Measurements from ENCODE around the gene ATP11A. TPM values are rescaled to one million over a fixed set of nuclear protein-coding genes. Genes with fewer than 3 reads are reported as not detected.
A peak's percentile ranks its signal among the peaks of the same experiment; 100 is the strongest.

The ATP11A gene
- total and polyA plus RNA-seq, 9 donors: 11.9 to 26.7 (median 21.3) TPM

DNA sequence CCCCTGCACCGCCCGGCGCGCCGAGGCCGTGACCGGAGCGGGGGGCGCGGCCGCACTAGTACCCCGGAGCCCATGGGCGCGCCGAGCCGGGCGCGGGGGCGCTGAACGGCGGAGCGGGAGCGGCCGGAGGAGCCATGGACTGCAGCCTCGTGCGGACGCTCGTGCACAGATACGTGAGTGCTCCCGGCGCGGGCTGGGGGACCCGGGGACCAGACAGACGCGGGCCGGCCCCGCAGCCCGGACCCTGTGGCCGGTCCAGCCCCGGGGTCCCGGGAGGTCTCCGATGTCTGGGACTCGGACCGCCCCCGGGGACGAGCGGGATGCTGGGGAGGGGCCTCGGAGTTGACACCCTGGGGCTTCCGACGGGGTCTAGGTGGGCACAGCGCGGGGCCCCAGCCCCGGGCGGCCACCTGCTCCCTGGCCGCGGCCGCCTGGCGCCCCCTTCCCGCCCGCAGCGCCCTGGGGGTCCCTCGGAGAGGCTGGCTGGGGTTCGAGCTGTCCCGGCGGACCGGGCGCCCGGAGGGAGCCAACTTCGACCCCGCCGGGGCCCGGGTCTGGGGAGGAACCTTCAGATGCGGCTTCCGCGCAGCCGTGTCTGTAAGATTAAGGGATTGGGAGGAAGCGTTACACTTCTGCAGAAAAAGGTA lies 568 bp downstream of the ATP11A start:
- under 1% methylated on average over 76 of the region's 77 CpGs for WGBS (ENCODE audit: insufficient coverage)
- Histone ChIP-seq H3K27me3 (ENCODE audit: control insufficient read depth, insufficient read depth, low read length) (peaks cover 7% of the 10 kb centered on the region), H3K27ac (ENCODE audit: low read length) (peak overlapping the region; percentile 62), H3K9me3 (replicated peaks; ENCODE audit: control insufficient read depth, low read depth, low read length) (no peaks in the 10 kb centered on the region), H3K4me1 (ENCODE audit: control insufficient read depth, insufficient read depth, low read length) (peaks cover 31% of the 10 kb centered on the region), H3K4me3 (ENCODE audit: low read length) (peak overlapping the region; percentile 68), H3K36me3 (ENCODE audit: control insufficient read depth, insufficient read depth, low read length) (no peaks in the 10 kb centered on the region)
- peak; percentile 76 for DNase-seq

DNA sequence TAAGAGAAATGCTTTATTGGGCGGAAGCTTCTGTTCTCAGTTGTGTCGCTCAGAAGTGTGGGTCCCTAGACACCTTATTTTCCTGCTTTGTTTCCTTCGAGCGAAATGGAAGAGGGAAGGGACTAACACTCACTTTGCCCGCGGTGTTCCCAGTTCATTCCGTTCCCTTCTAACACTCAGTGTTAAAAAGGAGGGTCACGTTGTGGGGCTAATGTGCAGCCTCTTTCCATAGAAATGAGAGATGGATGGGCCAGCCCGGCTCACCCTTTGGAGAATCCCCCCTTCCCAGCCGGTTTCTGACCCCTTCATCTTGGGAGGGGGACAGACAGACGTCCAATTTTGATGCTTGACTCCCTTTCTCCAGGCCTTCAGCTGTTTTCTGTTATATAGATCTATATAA lies 2.3 kb downstream of the ATP11A start:
- Histone ChIP-seq H3K4me1 (ENCODE audit: control insufficient read depth, insufficient read depth, low read length) (peaks cover 31% of the 10 kb centered on the region), H3K27me3 (ENCODE audit: control insufficient read depth, insufficient read depth, low read length) (peaks cover 7% of the 10 kb centered on the region), H3K9me3 (replicated peaks; ENCODE audit: control insufficient read depth, low read depth, low read length) (no peaks in the 10 kb centered on the region), H3K4me3 (ENCODE audit: low read length) (no peak overlapping the region), H3K27ac (ENCODE audit: low read length) (no peak overlapping the region), H3K36me3 (ENCODE audit: control insufficient read depth, insufficient read depth, low read length) (peaks cover 3% of the 10 kb centered on the region)
- WGBS (ENCODE audit: insufficient coverage): 72% methylated on average over 4 of the region's 11 CpGs
- no peak for DNase-seq

GRCh38 chr13:112692586-112692985 lies 2.7 kb downstream of the ATP11A start:
- Histone ChIP-seq H3K4me1 (ENCODE audit: control insufficient read depth, insufficient read depth, low read length) (peaks cover 31% of the 10 kb centered on the region), H3K27ac (ENCODE audit: low read length) (no peak overlapping the region), H3K27me3 (ENCODE audit: control insufficient read depth, insufficient read depth, low read length) (peaks cover 7% of the 10 kb centered on the region), H3K9me3 (replicated peaks; ENCODE audit: control insufficient read depth, low read depth, low read length) (no peaks in the 10 kb centered on the region), H3K36me3 (ENCODE audit: control insufficient read depth, insufficient read depth, low read length) (peaks cover 3% of the 10 kb centered on the region), H3K4me3 (ENCODE audit: low read length) (no peak overlapping the region)
- DNase-seq: no peak
- no CpG with 5 or more reads among the region's 5 CpGs for WGBS (ENCODE audit: insufficient coverage)

DNA sequence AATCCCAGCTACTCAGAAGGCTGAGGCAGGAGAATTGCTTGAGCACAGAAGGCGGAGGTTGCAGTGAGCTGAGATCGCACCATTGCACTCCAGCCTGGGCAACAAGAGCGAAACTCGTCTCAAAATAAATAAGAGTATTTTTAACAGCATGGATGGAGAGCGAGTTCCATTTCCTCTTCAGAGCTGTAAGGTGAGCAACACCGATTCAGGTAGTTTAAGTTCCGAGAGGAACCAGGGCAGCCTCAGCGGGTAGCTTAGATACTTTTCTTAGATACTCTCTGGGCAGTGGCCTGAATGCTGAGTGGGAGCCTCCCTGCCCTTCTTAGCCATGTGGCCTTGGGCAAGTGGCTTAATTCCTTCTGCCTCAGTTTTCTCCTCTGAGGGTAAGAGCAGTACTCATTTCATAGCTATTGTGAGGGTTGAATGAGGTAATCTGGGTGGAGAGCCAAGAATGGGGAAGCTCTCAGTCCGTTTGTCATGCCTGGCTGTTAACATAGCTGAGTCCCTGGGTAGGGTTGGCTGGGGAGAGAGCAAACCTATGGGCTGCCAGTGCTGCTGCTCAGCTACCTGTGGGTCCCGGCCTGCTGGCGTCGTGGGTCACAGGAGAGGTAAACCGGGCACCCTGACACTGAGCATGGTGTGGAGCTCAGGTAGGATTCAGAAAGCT lies 4.1 kb downstream of the ATP11A start:
- Histone ChIP-seq H3K4me3 (ENCODE audit: low read length) (no peak overlapping the region), H3K4me1 (ENCODE audit: control insufficient read depth, insufficient read depth, low read length) (peaks cover 33% of the 10 kb centered on the region), H3K27me3 (ENCODE audit: control insufficient read depth, insufficient read depth, low read length) (peaks cover 7% of the 10 kb centered on the region), H3K27ac (ENCODE audit: low read length) (no peak overlapping the region), H3K9me3 (replicated peaks; ENCODE audit: control insufficient read depth, low read depth, low read length) (no peaks in the 10 kb centered on the region), H3K36me3 (ENCODE audit: control insufficient read depth, insufficient read depth, low read length) (peaks cover 3% of the 10 kb centered on the region)
- 77% methylated on average over 11 of the region's 13 CpGs for WGBS (ENCODE audit: insufficient coverage)
- DNase-seq: peak; percentile 69

GRCh38 chr13:112695121-112695520 lies 5.3 kb downstream of the ATP11A start:
- WGBS (ENCODE audit: insufficient coverage): 83% methylated on average over 2 of the region's 4 CpGs
- peaks cover 33% of the 10 kb centered on the region for H3K4me1 ChIP-seq (ENCODE audit: control insufficient read depth, insufficient read depth, low read length)
- no peak for DNase-seq
- H3K4me3 ChIP-seq (ENCODE audit: low read length): no peak overlapping the region
- H3K27me3 ChIP-seq (ENCODE audit: control insufficient read depth, insufficient read depth, low read length): peaks cover 7% of the 10 kb centered on the region
- peaks cover 3% of the 10 kb centered on the region for H3K36me3 ChIP-seq (ENCODE audit: control insufficient read depth, insufficient read depth, low read length)
- H3K27ac ChIP-seq (ENCODE audit: low read length): no peak overlapping the region
- H3K9me3 ChIP-seq (replicated peaks; ENCODE audit: control insufficient read depth, low read depth, low read length): no peaks in the 10 kb centered on the region

- Histone ChIP-seq H3K4me1 (ENCODE audit: control insufficient read depth, insufficient read depth, low read length) (peaks cover 29% of the 10 kb centered on the region), H3K36me3 (ENCODE audit: control insufficient read depth, insufficient read depth, low read length) (peaks cover 3% of the 10 kb centered on the region), H3K27ac (ENCODE audit: low read length) (no peak overlapping the region), H3K4me3 (ENCODE audit: low read length) (no peak overlapping the region), H3K9me3 (replicated peaks; ENCODE audit: control insufficient read depth, low read depth, low read length) (no peaks in the 10 kb centered on the region), H3K27me3 (ENCODE audit: control insufficient read depth, insufficient read depth, low read length) (peaks cover 7% of the 10 kb centered on the region)
- 95% methylated on average over 44 of the region's 53 CpGs for WGBS (ENCODE audit: insufficient coverage)
- DNase-seq: no peak
Measured at GRCh38 chr13:112696001-112696868, 6.4 kb downstream of the ATP11A start.

DNA sequence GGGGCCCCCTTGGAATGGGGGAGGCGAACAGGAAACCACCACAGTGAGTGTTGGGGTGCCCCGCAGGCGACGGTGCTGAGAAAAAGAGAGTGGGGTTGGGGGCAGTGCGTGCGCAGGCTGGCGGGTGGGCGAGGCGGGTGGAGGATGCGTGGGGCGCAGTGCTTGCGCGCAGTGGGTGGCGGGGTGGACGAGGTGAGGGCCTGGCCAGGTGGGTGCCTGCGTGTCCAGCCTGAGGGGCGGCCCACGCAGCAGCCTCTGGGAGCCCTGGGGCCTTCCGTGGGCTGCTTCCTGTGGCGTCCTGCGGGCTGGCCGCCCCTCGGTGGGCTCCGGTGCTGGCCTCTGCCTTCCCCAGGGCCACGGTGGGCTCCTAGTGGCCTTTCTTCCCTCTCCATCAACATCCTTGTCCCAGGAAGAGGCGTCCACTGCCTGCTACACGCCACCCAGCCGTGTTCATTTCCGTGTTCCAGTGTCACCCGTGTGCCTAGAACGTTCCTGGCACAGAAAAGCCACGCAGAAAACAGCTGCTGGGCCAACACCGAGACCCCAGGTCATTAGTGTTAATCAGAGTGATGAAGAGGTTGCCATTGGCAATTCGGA lies 7.1 kb downstream of the ATP11A start:
- Histone ChIP-seq H3K36me3 (ENCODE audit: control insufficient read depth, insufficient read depth, low read length) (peaks cover 3% of the 10 kb centered on the region), H3K27ac (ENCODE audit: low read length) (no peak overlapping the region), H3K9me3 (replicated peaks; ENCODE audit: control insufficient read depth, low read depth, low read length) (no peaks in the 10 kb centered on the region), H3K4me3 (ENCODE audit: low read length) (no peak overlapping the region), H3K4me1 (ENCODE audit: control insufficient read depth, insufficient read depth, low read length) (peaks cover 22% of the 10 kb centered on the region), H3K27me3 (ENCODE audit: control insufficient read depth, insufficient read depth, low read length) (peaks cover 4% of the 10 kb centered on the region)
- WGBS (ENCODE audit: insufficient coverage): 93% methylated on average over 30 of the region's 34 CpGs
- DNase-seq: no peak

- peak; percentile 86 for DNase-seq
- peaks cover 3% of the 10 kb centered on the region for H3K36me3 ChIP-seq (ENCODE audit: control insufficient read depth, insufficient read depth, low read length)
- peaks cover 26% of the 10 kb centered on the region for H3K4me1 ChIP-seq (ENCODE audit: control insufficient read depth, insufficient read depth, low read length)
- no peaks in the 10 kb centered on the region for H3K27me3 ChIP-seq (ENCODE audit: control insufficient read depth, insufficient read depth, low read length)
- WGBS (ENCODE audit: insufficient coverage): 60% methylated on average over 16 of the region's 19 CpGs
- H3K9me3 ChIP-seq (replicated peaks; ENCODE audit: control insufficient read depth, low read depth, low read length): no peaks in the 10 kb centered on the region
- H3K27ac ChIP-seq (ENCODE audit: low read length): peak overlapping the region; percentile 47
- H3K4me3 ChIP-seq (ENCODE audit: low read length): no peak overlapping the region
Measured at GRCh38 chr13:112697756-112698655, 8.2 kb downstream of the ATP11A start.

DNA sequence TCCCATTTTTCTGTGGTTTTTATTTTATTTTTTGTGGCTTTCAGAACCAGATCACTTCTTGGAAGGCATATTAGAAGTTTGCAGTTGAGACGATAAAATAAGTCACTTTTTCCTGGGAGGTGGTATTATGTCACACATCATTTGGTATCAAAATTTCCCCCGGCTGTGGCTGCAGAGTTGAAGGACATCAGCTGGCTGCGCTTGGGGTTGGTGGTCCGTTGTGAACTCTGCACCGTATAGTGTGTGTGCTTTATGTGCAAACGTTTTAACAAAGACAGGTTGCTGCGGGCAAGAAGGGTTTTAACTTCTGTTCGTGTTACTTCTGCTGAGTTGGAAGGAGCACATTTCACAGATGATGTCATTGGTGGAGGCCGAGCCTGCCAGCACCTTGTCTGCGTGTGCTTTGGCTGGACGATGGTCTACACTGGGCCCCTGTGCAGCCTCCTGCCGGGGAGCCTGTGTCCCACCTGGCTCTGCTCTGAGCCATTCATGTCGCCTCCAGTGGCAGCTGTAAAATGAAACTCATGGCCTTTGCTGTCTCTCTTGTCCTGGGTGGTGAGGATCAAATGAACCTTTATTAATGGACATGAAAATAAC lies 9.6 kb downstream of the ATP11A start:
- Histone ChIP-seq H3K4me1 (ENCODE audit: control insufficient read depth, insufficient read depth, low read length) (peaks cover 30% of the 10 kb centered on the region), H3K9me3 (replicated peaks; ENCODE audit: control insufficient read depth, low read depth, low read length) (no peaks in the 10 kb centered on the region), H3K27ac (ENCODE audit: low read length) (no peak overlapping the region), H3K36me3 (ENCODE audit: control insufficient read depth, insufficient read depth, low read length) (peaks cover 3% of the 10 kb centered on the region), H3K4me3 (ENCODE audit: low read length) (no peak overlapping the region), H3K27me3 (ENCODE audit: control insufficient read depth, insufficient read depth, low read length) (no peaks in the 10 kb centered on the region)
- DNase-seq: peak; percentile 50
- WGBS (ENCODE audit: insufficient coverage): 32% methylated on average over 8 of the region's 13 CpGs
